AG09309 (cell line): ENCODE results near the gene TXLNA.

Source experiments
- DNase-seq: peaks from one replicate; pipeline ENCODE4 v3.0.0-alpha.2; 2010; ENCODE audit warnings: low read depth
- H3K4me3 ChIP-seq: 2 replicates; pipeline ENCODE4 v1.5.1; 2011; ENCODE audit warnings: mild to moderate bottlenecking, low read depth, low read length, moderate library complexity; ENCODE audit not compliant: control insufficient read depth
- TF ChIP-seq, protein P1 (sequence below): IDR thresholded peaks from 2 replicates; pipeline ENCODE4 v1.5.1; 2011; ENCODE audit warnings: mild to moderate bottlenecking, low read depth, low read length, inconsistent platforms; ENCODE audit not compliant: insufficient read depth, control insufficient read depth; ENCODE audit errors: missing control alignments

TXLNA gene

DNA sequence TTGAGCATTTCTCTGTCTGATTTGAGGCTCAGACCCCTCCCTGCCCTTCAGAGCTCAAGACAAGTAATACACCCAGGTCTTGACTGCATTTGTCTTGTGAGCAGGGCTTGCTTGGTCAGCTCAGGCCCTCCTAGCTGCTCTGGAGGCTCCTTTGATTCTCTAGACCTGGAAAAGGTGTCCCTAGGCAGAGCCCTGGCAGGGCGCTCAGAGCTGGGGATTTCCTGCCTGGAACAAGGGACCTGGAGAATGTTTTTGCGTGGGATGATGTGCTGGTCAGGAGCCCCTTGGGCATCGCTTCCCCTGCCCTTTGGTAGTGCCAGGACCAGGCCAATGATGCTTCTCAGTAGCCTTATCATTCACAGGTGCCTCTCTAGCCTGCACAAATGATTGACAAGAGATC lies 16.1 kb downstream of the TXLNA start:
- TF ChIP-seq, protein P1, sequence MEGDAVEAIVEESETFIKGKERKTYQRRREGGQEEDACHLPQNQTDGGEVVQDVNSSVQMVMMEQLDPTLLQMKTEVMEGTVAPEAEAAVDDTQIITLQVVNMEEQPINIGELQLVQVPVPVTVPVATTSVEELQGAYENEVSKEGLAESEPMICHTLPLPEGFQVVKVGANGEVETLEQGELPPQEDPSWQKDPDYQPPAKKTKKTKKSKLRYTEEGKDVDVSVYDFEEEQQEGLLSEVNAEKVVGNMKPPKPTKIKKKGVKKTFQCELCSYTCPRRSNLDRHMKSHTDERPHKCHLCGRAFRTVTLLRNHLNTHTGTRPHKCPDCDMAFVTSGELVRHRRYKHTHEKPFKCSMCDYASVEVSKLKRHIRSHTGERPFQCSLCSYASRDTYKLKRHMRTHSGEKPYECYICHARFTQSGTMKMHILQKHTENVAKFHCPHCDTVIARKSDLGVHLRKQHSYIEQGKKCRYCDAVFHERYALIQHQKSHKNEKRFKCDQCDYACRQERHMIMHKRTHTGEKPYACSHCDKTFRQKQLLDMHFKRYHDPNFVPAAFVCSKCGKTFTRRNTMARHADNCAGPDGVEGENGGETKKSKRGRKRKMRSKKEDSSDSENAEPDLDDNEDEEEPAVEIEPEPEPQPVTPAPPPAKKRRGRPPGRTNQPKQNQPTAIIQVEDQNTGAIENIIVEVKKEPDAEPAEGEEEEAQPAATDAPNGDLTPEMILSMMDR = no peak
- H3K4me3 ChIP-seq = no peak overlapping the region
- no peak for DNase-seq

DNA sequence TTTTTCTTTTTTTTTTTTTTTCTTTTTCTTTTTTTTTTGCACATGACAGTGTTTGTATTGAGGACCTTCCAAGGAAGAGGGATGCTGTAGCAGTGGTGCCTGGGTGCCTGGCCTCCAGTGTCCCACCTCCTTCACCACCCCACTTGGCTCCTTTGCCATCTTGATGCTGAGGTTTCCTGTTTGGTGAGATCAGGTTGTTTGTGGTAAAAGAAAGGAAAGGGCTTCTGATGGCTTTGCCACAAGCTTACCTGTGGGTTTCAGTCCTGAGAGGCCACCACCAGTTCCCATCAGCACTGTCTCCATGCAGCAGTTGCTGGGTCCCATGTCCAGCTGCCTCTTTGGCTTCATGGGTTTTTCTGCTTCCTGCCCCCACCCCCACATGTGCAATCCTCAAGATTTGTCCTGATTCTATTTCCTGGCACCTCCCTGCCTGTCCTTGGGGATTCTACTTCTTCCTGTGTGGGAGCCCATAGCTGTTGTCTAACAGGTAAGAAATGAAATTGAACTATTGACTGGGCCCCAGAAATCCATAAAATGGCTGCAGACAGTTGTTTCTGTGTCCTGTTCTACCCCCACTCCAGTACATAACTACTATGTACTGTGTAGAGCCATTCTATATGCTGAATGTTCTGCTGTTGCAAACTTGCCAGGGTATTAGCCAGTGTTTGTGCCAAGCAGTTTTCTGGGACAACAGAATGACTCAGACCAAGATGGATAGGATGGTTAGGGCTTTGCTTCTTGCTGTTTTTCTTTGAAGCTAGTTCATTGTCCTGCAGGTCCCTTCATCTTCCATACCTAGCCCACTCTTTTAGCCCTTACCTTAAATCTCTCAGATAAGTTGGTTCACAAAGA lies 16.7 kb downstream of the TXLNA start:
- H3K4me3 ChIP-seq = no peak overlapping the region
- no peak for DNase-seq
- TF ChIP-seq, protein P1 = no peak

DNA sequence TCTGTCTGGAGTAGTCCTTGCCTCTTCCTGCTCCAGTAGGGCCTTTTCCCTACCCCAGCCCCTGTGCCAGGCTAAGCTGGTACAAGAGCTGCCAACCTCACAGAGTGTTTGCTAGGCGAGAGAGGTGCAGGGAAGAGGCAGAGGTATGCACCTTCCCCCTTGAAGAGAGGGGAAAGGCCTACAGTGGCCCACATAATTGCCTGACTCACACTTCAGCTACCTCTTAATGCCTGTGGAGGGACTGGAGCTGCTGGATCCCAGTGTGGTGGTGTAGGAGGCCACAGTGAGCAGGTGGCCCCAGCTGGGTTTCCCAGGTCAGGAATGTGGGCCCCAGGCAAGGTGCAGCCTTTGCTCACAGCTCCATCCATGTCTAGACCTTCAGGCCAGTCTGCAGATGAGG lies 17.6 kb downstream of the TXLNA start:
- TF ChIP-seq, protein P1 = no peak
- no peak overlapping the region for H3K4me3 ChIP-seq
- no peak for DNase-seq

DNA sequence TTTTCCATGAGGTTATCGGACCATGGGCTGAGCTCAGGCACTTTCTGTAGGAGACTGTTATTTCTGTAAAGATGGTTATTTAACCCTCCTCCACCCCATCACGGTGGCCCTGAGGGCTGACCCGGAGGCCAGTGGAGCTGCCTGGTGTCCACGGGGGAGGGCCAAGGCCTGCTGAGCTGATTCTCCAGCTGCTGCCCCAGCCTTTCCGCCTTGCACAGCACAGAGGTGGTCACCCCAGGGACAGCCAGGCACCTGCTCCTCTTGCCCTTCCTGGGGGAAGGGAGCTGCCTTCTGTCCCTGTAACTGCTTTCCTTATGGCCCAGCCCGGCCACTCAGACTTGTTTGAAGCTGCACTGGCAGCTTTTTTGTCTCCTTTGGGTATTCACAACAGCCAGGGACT lies 18.4 kb downstream of the TXLNA start:
- H3K4me3 ChIP-seq = no peak overlapping the region
- no peak for DNase-seq
- TF ChIP-seq, protein P1 = no peak

DNA sequence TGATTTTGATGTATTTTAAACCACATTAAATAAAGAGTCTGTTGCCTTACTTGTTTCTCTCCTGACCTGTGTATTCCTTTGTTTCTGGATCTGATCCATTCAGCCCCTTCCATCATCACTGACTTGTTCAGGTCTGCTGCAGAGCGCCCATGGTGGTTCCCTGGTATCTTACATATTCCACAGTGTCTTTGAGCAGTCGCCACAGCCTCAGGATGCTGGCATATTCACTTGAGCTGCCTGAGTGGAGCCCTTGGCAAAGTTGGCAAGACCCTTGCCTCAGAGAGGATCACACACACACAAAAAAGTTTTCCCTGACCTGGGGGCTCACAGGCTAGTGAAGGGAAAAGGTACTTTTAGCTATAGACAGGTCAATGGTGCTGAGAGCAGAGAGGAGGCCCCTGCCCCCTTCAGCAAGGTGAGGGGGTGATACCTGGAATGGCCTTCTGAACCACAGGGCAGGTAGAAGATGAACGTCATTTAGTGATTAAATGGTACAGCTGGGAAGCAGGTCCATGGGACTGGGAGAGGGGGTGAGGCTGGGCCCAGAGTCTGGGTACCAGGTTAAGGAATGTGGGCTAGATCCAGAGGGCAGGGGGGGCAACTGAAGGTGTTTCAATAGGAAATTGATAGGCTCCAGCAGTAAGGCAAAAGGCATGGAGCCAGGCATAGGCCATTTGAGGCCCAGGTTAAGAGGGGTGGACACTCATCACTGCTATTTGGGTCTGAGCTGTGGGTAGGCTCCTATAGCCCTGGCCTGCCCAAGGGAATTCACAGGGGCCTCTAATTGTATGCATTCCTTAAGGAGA lies 19.0 kb downstream of the TXLNA start:
- no peak for DNase-seq
- no peak overlapping the region for H3K4me3 ChIP-seq
- TF ChIP-seq, protein P1 = no peak

DNA sequence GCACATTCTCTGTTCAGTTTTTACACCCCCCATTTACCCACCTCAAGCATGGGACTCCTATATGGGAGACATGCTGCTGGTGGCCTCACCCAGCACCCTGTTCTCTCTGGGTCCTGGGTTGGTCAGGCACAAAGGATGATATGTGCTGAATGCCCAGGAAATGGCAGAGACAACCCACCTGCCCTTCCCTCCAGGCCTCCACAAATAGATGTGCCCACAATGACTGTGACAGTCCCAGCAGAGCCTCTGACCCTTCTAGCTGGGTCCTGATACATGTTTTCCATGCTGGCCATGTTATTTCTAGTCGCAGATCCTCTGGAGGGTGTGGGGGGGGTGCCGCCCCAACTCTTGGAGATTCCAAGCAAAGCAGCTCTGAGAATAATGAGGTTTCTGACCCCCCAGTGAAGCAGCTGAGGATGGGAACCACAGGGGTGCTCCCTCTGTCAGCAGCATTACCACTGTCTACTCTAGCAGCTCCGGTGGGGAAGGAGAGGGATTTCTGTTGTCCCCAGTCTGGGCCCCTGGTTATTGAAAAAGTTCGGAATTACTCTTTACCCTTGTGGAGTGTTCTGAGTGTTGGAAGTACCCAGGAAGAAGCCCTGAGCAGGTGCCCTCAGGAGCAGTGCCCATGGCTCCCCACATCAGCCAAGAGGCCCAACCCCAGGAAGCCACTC lies 19.7 kb downstream of the TXLNA start:
- TF ChIP-seq, protein P1 = no peak
- H3K4me3 ChIP-seq = no peak overlapping the region
- no peak for DNase-seq
